B cell (primary cell): ENCODE data around the gene TMEM106C.

Experiments used
- CTCF ChIP-seq: fragments of 200-600 bp; IDR thresholded peaks from one replicate; pipeline ENCODE4 v1.8.0; 2022; ENCODE audit warnings: antibody characterized with exemption, mild to moderate bottlenecking
- EZH2 ChIP-seq: IDR thresholded peaks from 2 replicates; pipeline ENCODE4 v1.6.1; 2012; ENCODE audit warnings: borderline replicate concordance, low read depth, mild to moderate bottlenecking, moderate library complexity, low read length; ENCODE audit not compliant: insufficient read depth, poor library complexity, severe bottlenecking

- TF ChIP-seq CTCF (no peak), EZH2 (no peak)
These were observed 21.0 kb downstream of the TMEM106C start for GRCh38 chr12:47984331-47984801.
